Gastrocnemius medialis (tissue), 4 donors: ENCODE data around the gene LDB1. TPM values are rescaled to one million over a fixed set of nuclear protein-coding genes. Genes with fewer than 3 reads are reported as not detected.

ENCODE experiments used
- ATAC-seq, 2 donors: fragments of 150-250 bp; one replicate each; pipeline ENCODE4 v1.9.1; 2016
- DNase-seq, 2 donors: peaks; one replicate each; pipeline ENCODE4 v3.0.0-alpha.2; 2019
- H3K27ac ChIP-seq, 4 donors: fragments of 200-600 bp; sonication (generic); 1 replicate in 1 of 4; 2 replicates in 3 of 4; pipeline ENCODE4 v1.5.1; 2016 to 2018; ENCODE audit warnings: mild to moderate bottlenecking in 2 of 4, moderate library complexity in 1 of 4
- H3K27me3 ChIP-seq, 3 donors: fragments of 200-600 bp; sonication (generic) in 2 of 3; 1 replicate in 1 of 3; 2 replicates in 2 of 3; pipeline versions ENCODE4 v1.5.1 to v1.6.0; 2016 to 2019; ENCODE audit warnings: mild to moderate bottlenecking in 1 of 3, moderate library complexity in 1 of 3
- H3K36me3 ChIP-seq, 2 donors: fragments of 200-600 bp; sonication (generic) in 1 of 2; one replicate each; pipeline ENCODE4 v1.5.1; 2017 to 2018
- H3K4me1 ChIP-seq, 2 donors: fragments of 200-600 bp; sonication (generic) in 1 of 2; one replicate each; pipeline ENCODE4 v1.5.1; 2016 to 2017; ENCODE audit warnings: mild to moderate bottlenecking in 2 of 2
- H3K4me3 ChIP-seq, 4 donors: fragments of 200-600 bp; sonication (generic) in 3 of 4; 1 replicate in 1 of 4; 2 replicates in 3 of 4; pipeline ENCODE4 v1.5.1; 2016 to 2019; ENCODE audit warnings: mild to moderate bottlenecking in 2 of 4
- H3K9me3 ChIP-seq, 3 donors: fragments of 200-600 bp; sonication (generic) in 2 of 3; 1 replicate in 1 of 3; 2 replicates in 2 of 3; pipeline ENCODE4 v1.5.1; 2016 to 2019
- POLR2A ChIP-seq, 2 donors: fragments of 450-650 bp; IDR thresholded peaks; one replicate each; pipeline ENCODE4 v1.6.1; 2017; ENCODE audit warnings: antibody characterized with exemption in 2 of 2, mild to moderate bottlenecking in 2 of 2, moderate library complexity in 2 of 2
- in situ Hi-C, 4 donors: fragments of 200-750 bp; cut with MboI; loops; one replicate each; pipeline versions ENCODE4 v1.15.0 to v1.8.0; 2017; ENCODE audit warnings: low sequenced_read_pairs in 4 of 4
- intact Hi-C: fragments of 100-400 bp; cut with DNase I; formaldehyde crosslinking; loops from one replicate; pipeline ENCODE4 v1.15.1; 2023; ENCODE audit warnings: low total_unique reads
- total RNA-seq, 4 donors: library from RNA; depleted of rRNA; stranded (reverse); fragments of >200 nt; gene quantifications; one replicate each; pipeline versions ENCODE4 v1.1.0 to v1.2.3, GENCODE V29; 2016
- TF ChIP-seq, protein P1 (sequence below), 5 experiments: fragments of 450-650 bp in 3 of 5; fragments of 200-600 bp in 2 of 5; sonication (generic) in 2 of 5; IDR thresholded peaks in 4 of 5; conservative IDR thresholded peaks in 1 of 5; 1 replicate in 4 of 5; 2 replicates in 1 of 5; pipeline ENCODE4 v1.5.1; 2016 to 2019; ENCODE audit warnings: antibody characterized with exemption in 5 of 5, mild to moderate bottlenecking in 3 of 5, moderate library complexity in 3 of 5

LDB1 gene
- total RNA-seq, 4 donors from 2014 or later, result 15.9 to 32.7 (median 28.6) TPM

DNA sequence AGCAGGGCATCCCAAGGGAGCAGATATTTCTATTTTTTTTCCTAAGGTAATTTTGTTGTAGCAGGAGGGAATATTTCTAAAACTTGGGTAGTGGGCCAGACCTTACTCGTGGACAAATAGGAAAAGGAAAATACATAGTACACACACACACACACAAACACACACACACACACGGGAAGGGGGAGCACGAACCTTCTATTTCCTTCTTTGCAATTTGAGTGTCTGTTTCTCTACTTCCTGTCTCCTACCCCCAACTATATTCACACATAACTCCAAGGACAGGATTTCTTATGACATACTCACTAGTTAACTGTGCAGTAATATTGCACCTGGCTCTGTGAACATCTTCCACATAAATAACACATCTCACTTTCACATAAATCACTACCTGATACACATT is 4.4 kb downstream of the LDB1 start:
- ATAC-seq (no peak), DNase-seq (no peak)
- Histone ChIP-seq H3K9me3 (no peaks in the 10 kb centered on the region), H3K27ac (peak overlapping the region; percentile 76 to 100 (median 94)), H3K4me3 (peak overlapping the region in 3 of 4 donors; percentile 59 to 69 (median 69)), H3K27me3 (no peaks in the 10 kb centered on the region), H3K4me1 (peaks cover 68% of the 10 kb centered on the region in 2 donors), H3K36me3 (peaks cover 0 to 9% of the 10 kb centered on the region in 2 donors)
- intact Hi-C loops, result loop anchor here (5.0 kb wide), 1 partner anchor 298 kb away; the partner anchor contains the start of gene OGA
- in situ Hi-C loops, result no loop called here
- TF ChIP-seq POLR2A (IDR thresholded peaks at IDR 0.05), result no peak
- TF ChIP-seq, protein P1, sequence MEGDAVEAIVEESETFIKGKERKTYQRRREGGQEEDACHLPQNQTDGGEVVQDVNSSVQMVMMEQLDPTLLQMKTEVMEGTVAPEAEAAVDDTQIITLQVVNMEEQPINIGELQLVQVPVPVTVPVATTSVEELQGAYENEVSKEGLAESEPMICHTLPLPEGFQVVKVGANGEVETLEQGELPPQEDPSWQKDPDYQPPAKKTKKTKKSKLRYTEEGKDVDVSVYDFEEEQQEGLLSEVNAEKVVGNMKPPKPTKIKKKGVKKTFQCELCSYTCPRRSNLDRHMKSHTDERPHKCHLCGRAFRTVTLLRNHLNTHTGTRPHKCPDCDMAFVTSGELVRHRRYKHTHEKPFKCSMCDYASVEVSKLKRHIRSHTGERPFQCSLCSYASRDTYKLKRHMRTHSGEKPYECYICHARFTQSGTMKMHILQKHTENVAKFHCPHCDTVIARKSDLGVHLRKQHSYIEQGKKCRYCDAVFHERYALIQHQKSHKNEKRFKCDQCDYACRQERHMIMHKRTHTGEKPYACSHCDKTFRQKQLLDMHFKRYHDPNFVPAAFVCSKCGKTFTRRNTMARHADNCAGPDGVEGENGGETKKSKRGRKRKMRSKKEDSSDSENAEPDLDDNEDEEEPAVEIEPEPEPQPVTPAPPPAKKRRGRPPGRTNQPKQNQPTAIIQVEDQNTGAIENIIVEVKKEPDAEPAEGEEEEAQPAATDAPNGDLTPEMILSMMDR (IDR thresholded peaks at IDR 0.05 in 4 of 5, conservative IDR thresholded peaks at IDR 0.05 in 1 of 5), result no peak

DNA sequence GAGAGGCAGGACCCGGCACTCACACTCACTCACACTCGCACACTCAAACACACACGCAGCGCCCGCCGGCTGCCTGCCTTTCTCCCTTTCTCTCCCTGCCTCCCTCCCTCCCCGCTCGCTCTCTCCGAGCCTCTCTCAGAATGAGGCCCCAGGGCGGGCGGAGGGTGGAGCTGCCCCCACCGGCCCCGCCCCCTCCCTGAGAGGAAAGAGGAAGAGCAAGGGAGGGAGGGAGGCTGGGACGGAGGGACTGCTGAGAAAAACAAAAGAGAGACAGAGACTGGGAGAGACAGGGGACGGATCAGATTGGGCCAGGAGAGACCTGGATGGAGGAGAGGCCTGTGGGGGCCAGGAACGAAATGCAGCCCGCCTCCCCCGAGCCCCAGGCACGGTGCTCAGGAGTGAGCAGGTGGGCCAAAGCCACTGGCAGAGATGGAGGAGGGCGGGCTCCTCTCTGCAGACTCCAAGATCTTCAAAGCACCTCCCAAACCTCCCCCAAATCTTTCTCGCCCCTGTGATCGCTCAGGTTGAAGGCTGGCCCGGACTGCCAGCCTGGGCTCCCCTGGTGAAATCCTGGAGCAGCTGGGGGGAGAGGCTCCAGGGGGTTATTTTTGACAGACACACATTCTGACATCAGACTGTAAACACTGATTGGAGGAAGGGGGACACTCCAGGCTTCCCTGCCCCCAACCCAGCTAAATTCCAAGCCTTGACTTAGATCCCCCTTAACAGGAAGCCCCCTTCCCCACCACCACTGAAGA is 5.1 kb downstream of the LDB1 start:
- in situ Hi-C loops (no loop called here), intact Hi-C loops (loop anchor here (1.0 to 5.0 kb wide), 2 partner anchors 50 to 298 kb away; partner anchors contain the start of genes HPS6 and OGA)
- no peaks in the 10 kb centered on the region for H3K27me3 ChIP-seq
- H3K27ac ChIP-seq, result peak overlapping the region; percentile 76 to 100 (median 94)
- peak; percentile 41 to 47 for TF ChIP-seq POLR2A (IDR thresholded peaks at IDR 0.05)
- TF ChIP-seq, protein P1 (IDR thresholded peaks at IDR 0.05 in 4 of 5, conservative IDR thresholded peaks at IDR 0.05 in 1 of 5), result no peak
- ATAC-seq, result peak; percentile 61 to 73
- H3K4me1 ChIP-seq, result peaks cover 68% of the 10 kb centered on the region in 2 donors
- DNase-seq, result peak; percentile 79 to 81
- H3K4me3 ChIP-seq, result peak overlapping the region; percentile 57 to 69 (median 64)
- H3K9me3 ChIP-seq, result no peaks in the 10 kb centered on the region
- peaks cover 0 to 16% of the 10 kb centered on the region in 2 donors for H3K36me3 ChIP-seq

DNA sequence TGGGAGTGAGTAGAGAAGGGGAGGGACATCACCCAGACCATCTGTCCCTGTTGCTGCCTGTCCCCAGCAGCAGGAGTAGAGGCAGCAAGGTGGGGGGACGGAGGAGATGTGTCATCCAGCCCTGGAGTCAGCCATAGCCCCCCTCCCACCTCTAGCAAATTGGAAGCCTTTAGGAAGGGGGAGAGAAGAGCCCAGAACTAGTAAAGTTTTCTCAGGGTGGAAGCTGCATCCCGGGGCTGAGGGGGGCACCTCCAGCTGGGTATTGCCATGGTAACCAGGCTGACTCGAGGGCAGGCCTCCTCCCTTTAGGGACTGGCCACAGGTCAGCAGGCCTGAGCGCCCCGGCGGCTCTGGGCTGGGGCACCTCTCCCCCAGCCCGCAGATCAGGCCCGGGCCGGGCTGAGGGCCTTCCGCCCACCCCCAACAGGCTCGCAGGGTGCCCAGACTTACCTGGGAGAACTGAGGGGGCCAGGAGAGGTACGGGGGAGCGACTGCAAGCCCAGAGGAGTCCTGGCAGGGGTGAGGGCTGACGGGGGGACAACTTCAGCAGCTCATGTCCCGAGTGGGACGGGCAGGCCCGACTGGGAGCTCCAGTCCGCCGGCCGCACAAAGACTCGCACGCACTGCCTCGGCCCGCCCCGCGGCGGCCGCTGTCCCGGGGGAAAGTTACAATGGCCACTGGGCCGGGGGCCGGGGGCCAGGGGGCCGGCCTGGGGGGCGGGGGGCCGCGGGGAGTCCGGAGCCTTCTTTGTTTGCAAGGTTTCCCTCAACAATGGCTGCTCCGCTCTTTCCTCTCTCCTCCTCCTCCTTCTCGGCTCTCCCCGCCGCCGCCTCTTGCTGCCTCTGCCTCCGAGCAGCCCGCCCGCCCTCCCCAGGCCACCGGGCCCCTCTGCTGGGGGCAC is 6.0 kb downstream of the LDB1 start:
- in situ Hi-C loops (no loop called here), intact Hi-C loops (loop anchor here (1.0 kb wide), 1 partner anchor 49 kb away; the partner anchor contains the start of gene HPS6)
- ATAC-seq (peak in 1 of 2 donors; percentile 2), DNase-seq (no peak)
- no peaks in the 10 kb centered on the region for H3K9me3 ChIP-seq
- H3K27me3 ChIP-seq, result no peaks in the 10 kb centered on the region
- peaks cover 0 to 24% of the 10 kb centered on the region in 2 donors for H3K36me3 ChIP-seq
- peak overlapping the region; percentile 57 to 69 (median 64) for H3K4me3 ChIP-seq
- H3K27ac ChIP-seq, result peak overlapping the region; percentile 76 to 100 (median 94)
- peaks cover 62 to 66% of the 10 kb centered on the region in 2 donors for H3K4me1 ChIP-seq
- no peak for TF ChIP-seq POLR2A (IDR thresholded peaks at IDR 0.05)
- TF ChIP-seq, protein P1 (IDR thresholded peaks at IDR 0.05 in 4 of 5, conservative IDR thresholded peaks at IDR 0.05 in 1 of 5), result no peak

DNA sequence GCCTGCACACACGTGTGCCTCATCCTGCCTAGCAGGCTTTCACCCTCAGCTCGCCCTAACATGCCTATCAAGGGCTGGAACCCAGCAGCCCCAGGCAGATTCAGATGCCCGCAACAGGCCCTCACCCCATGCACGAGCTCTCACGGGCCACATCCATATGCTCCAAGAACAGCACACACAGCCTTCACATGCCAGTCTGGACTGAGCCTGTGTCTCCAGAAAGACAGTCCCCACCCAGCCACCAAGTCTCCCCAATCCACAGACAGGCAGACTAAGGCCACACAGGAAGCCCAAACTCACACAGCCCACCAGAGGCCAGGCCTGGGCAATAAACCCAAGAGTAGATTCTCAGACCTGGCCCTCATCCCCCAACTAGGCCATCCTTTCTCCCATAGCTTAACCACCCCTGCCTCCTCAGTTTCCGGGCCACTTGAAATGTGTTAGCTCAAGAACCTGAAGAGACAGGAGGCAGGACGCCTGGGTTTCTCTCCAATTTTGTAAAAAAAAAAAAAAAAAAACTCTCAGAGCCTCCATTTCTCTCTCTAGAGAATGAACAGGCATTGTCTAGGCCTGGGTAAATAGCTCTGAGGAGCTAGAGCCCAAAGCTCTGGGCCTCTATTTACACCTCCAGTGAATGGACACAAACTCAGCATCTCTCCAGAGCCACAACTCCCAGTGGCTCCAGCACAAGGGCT is 6.8 kb downstream of the LDB1 start:
- DNase-seq (no peak), ATAC-seq (no peak)
- in situ Hi-C loops, result no loop called here
- Histone ChIP-seq H3K9me3 (no peaks in the 10 kb centered on the region), H3K27me3 (no peaks in the 10 kb centered on the region), H3K4me1 (peaks cover 54 to 58% of the 10 kb centered on the region in 2 donors), H3K27ac (peak overlapping the region in 3 of 4 donors; percentile 76 to 100 (median 97)), H3K36me3 (peaks cover 0 to 32% of the 10 kb centered on the region in 2 donors), H3K4me3 (peak overlapping the region; percentile 57 to 69 (median 64))
- TF ChIP-seq, protein P1 (IDR thresholded peaks at IDR 0.05 in 4 of 5, conservative IDR thresholded peaks at IDR 0.05 in 1 of 5), result no peak
- no peak for TF ChIP-seq POLR2A (IDR thresholded peaks at IDR 0.05)
- intact Hi-C loops, result no loop called here
